ENCODE data around the gene CPA3. TPM values are rescaled to one million over a fixed set of nuclear protein-coding genes. Genes with fewer than 3 reads are reported as not detected.

The CPA3 gene
- total RNA-seq, 1 experiment from 2014 or later: not detected

GRCh38 chr3:148878095-148878494 is 13.0 kb downstream of the CPA3 start:
- no peak overlapping the region for H3K4me2 ChIP-seq (ENCODE audit: low read length)
- H3K36me3 ChIP-seq (ENCODE audit: control insufficient read depth in 1 of 2, insufficient read depth in 2 of 2, low read length in 2 of 2): no peaks in the 10 kb centered on the region
- no peak for ATAC-seq
- H4K20me1 ChIP-seq (ENCODE audit: insufficient read depth): no peaks in the 10 kb centered on the region
- TF ChIP-seq JUND (IDR thresholded peaks at IDR 0.05) (no peak), ZNF274 (IDR thresholded peaks at IDR 0.05; ENCODE audit: low read depth, low read length) (no peak), SIN3A (IDR thresholded peaks at IDR 0.05; ENCODE audit: low read depth) (no peak), ELF1 (IDR thresholded peaks at IDR 0.05; ENCODE audit: borderline replicate concordance, low read depth) (no peak), POLR2A (IDR thresholded peaks at IDR 0.05; ENCODE audit: borderline replicate concordance, extremely low read depth, insufficient read depth, insufficient read length) (no peak)
- DNase-seq (ENCODE audit: low read depth, low spot score): no peak
- H3K9me3 ChIP-seq (ENCODE audit: control insufficient read depth in 1 of 2, insufficient read depth in 1 of 2, low read depth in 1 of 2, low read length in 2 of 2): no peaks in the 10 kb centered on the region
- no peak overlapping the region for H2AFZ ChIP-seq (ENCODE audit: low read depth, low read length, poor library complexity, severe bottlenecking)
- no peaks in the 10 kb centered on the region for H3K4me1 ChIP-seq (ENCODE audit: control insufficient read depth in 1 of 2, insufficient read depth in 2 of 2, low read length in 2 of 2)
- no peak overlapping the region for H3K4me3 ChIP-seq (replicated peaks in 1 of 2; ENCODE audit: low read depth in 1 of 2, low read length in 2 of 2)
- H3K79me2 ChIP-seq (ENCODE audit: insufficient read depth, low read length): no peaks in the 10 kb centered on the region
- no peaks in the 10 kb centered on the region for H3K27me3 ChIP-seq (ENCODE audit: insufficient read depth, low read length)
- intact Hi-C loops (cut with micrococcal nuclease): no loop called here
- H3K9me2 ChIP-seq (ENCODE audit: insufficient read depth): no peaks in the 10 kb centered on the region
- ChIA-PET RAD21 (ENCODE audit: low non-redundant PET in 1 of 2, low total read pairs in 2 of 2, uncharacterized antibody in 2 of 2, unreplicated experiment in 2 of 2) (no interaction called here), POLR2A (no interaction called here), CTCF (no interaction called here)
- H3K27ac ChIP-seq (ENCODE audit: low read depth, low read length): no peak overlapping the region
- no TSS peak for BruUV-seq (replicated peaks)
- H3K9ac ChIP-seq (ENCODE audit: low read length): no peak overlapping the region

DNA sequence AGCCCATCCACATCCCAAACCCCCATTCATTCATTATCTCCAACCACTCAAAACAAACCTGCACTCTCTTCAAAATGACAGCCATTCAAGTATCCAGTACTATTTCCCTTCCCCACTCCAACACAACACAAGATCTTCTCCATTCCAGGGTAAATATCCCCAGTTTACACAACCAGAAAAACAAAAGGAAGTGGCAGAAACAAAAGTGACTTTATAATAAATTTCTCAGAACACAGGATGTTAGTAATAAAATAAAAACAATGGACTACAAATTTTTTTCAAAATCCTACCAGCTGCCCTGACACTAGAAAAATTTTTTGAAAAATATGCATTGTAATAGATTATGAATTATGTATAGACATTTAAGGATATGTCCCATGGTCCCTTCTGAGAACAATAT is 14.2 kb downstream of the CPA3 start:
- DNase-seq (ENCODE audit: low read depth, low spot score): no peak
- no peak for ATAC-seq
- POLR2A ChIA-PET: no interaction called here
- H2AFZ ChIP-seq (ENCODE audit: low read depth, low read length, poor library complexity, severe bottlenecking): no peak overlapping the region
- no peak overlapping the region for H3K9ac ChIP-seq (ENCODE audit: low read length)
- no peaks in the 10 kb centered on the region for H3K79me2 ChIP-seq (ENCODE audit: insufficient read depth, low read length)
- RAD21 ChIA-PET (ENCODE audit: low non-redundant PET in 1 of 2, low total read pairs in 2 of 2, uncharacterized antibody in 2 of 2, unreplicated experiment in 2 of 2): no interaction called here
- H4K20me1 ChIP-seq (ENCODE audit: insufficient read depth): no peaks in the 10 kb centered on the region
- H3K27me3 ChIP-seq (ENCODE audit: insufficient read depth, low read length): no peaks in the 10 kb centered on the region
- no peaks in the 10 kb centered on the region for H3K4me1 ChIP-seq (ENCODE audit: control insufficient read depth in 1 of 2, insufficient read depth in 2 of 2, low read length in 2 of 2)
- H3K27ac ChIP-seq (ENCODE audit: low read depth, low read length): no peak overlapping the region
- intact Hi-C loops (cut with micrococcal nuclease): no loop called here
- H3K9me3 ChIP-seq (ENCODE audit: control insufficient read depth in 1 of 2, insufficient read depth in 1 of 2, low read depth in 1 of 2, low read length in 2 of 2): no peaks in the 10 kb centered on the region
- H3K4me3 ChIP-seq (replicated peaks in 1 of 2; ENCODE audit: low read depth in 1 of 2, low read length in 2 of 2): no peak overlapping the region
- TF ChIP-seq EGR1 (IDR thresholded peaks at IDR 0.05; ENCODE audit: low read depth) (no peak), YY1 (IDR thresholded peaks at IDR 0.05; ENCODE audit: extremely low read depth, insufficient replicate concordance, low read depth, low read length) (no peak), ZNF274 (IDR thresholded peaks at IDR 0.05; ENCODE audit: low read depth, low read length) (no peak), ELF1 (IDR thresholded peaks at IDR 0.05; ENCODE audit: borderline replicate concordance, low read depth) (no peak), ZFX (IDR thresholded peaks at IDR 0.05) (no peak), RAD21 (IDR thresholded peaks at IDR 0.05; ENCODE audit: low read depth) (no peak)
- TF ChIP-seq, protein P1, sequence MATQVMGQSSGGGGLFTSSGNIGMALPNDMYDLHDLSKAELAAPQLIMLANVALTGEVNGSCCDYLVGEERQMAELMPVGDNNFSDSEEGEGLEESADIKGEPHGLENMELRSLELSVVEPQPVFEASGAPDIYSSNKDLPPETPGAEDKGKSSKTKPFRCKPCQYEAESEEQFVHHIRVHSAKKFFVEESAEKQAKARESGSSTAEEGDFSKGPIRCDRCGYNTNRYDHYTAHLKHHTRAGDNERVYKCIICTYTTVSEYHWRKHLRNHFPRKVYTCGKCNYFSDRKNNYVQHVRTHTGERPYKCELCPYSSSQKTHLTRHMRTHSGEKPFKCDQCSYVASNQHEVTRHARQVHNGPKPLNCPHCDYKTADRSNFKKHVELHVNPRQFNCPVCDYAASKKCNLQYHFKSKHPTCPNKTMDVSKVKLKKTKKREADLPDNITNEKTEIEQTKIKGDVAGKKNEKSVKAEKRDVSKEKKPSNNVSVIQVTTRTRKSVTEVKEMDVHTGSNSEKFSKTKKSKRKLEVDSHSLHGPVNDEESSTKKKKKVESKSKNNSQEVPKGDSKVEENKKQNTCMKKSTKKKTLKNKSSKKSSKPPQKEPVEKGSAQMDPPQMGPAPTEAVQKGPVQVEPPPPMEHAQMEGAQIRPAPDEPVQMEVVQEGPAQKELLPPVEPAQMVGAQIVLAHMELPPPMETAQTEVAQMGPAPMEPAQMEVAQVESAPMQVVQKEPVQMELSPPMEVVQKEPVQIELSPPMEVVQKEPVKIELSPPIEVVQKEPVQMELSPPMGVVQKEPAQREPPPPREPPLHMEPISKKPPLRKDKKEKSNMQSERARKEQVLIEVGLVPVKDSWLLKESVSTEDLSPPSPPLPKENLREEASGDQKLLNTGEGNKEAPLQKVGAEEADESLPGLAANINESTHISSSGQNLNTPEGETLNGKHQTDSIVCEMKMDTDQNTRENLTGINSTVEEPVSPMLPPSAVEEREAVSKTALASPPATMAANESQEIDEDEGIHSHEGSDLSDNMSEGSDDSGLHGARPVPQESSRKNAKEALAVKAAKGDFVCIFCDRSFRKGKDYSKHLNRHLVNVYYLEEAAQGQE (IDR thresholded peaks at IDR 0.05; ENCODE audit: low read depth): no peak
- CTCF ChIA-PET: no interaction called here
- no peaks in the 10 kb centered on the region for H3K36me3 ChIP-seq (ENCODE audit: control insufficient read depth in 1 of 2, insufficient read depth in 2 of 2, low read length in 2 of 2)
- no peaks in the 10 kb centered on the region for H3K9me2 ChIP-seq (ENCODE audit: insufficient read depth)
- no peak overlapping the region for H3K4me2 ChIP-seq (ENCODE audit: low read length)
- no TSS peak for BruUV-seq (replicated peaks)
